ENCODE data around the gene KIF3C.
"Not testable (repeated sequence)": the region's sequence is repeated elsewhere in the genome, so short reads cannot be mapped to it uniquely, and the experiment has no call there.

KIF3C gene

GRCh38 chr2:26000561-26001082, 18.3 kb upstream of the KIF3C start:
- no peak overlapping the region for H3K4me3 ChIP-seq (ENCODE audit: low read depth, low read length)
- no peak for DNase-seq (ENCODE audit: low read depth)
- TF ChIP-seq MAX (IDR thresholded peaks at IDR 0.05; ENCODE audit: low read depth, low read length) (no peak), POLR2A (IDR thresholded peaks at IDR 0.05; ENCODE audit: extremely low read depth, insufficient read length) (no peak), MYC (IDR thresholded peaks at IDR 0.05; ENCODE audit: low read depth, low read length) (no peak), CTCF (IDR thresholded peaks at IDR 0.05; ENCODE audit: low read depth, low read length) (no peak)

- DNase-seq (ENCODE audit: low read depth); H3K4me3 ChIP-seq (ENCODE audit: low read depth, low read length): not testable (repeated sequence)
These were observed 17.1 kb upstream of the KIF3C start for GRCh38 chr2:25999406-25999805.

- DNase-seq (ENCODE audit: low read depth); H3K4me3 ChIP-seq (ENCODE audit: low read depth, low read length): not testable (repeated sequence)
These were observed 16.6 kb upstream of the KIF3C start for GRCh38 chr2:25998816-25999383.

GRCh38 chr2:25996844-25997243, 14.5 kb upstream of the KIF3C start:
- DNase-seq (ENCODE audit: low read depth) = no peak
- TF ChIP-seq POLR2A (IDR thresholded peaks at IDR 0.05; ENCODE audit: extremely low read depth, insufficient read length) (no peak), MAX (IDR thresholded peaks at IDR 0.05; ENCODE audit: low read depth, low read length) (no peak), MYC (IDR thresholded peaks at IDR 0.05; ENCODE audit: low read depth, low read length) (no peak), CTCF (IDR thresholded peaks at IDR 0.05; ENCODE audit: low read depth, low read length) (no peak)
- no peak overlapping the region for H3K4me3 ChIP-seq (ENCODE audit: low read depth, low read length)

GRCh38 chr2:25994509-25994908, 12.2 kb upstream of the KIF3C start:
- no peak for TF ChIP-seq MAX (IDR thresholded peaks at IDR 0.05; ENCODE audit: low read depth, low read length)
- TF ChIP-seq POLR2A (IDR thresholded peaks at IDR 0.05; ENCODE audit: extremely low read depth, insufficient read length) = no peak
- no peak for TF ChIP-seq CTCF (IDR thresholded peaks at IDR 0.05; ENCODE audit: low read depth, low read length)
- TF ChIP-seq MYC (IDR thresholded peaks at IDR 0.05; ENCODE audit: low read depth, low read length) = no peak
- no peak overlapping the region for H3K4me3 ChIP-seq (ENCODE audit: low read depth, low read length)
- no peak for DNase-seq (ENCODE audit: low read depth)

GRCh38 chr2:25993049-25993448, 10.8 kb upstream of the KIF3C start:
- TF ChIP-seq CTCF (IDR thresholded peaks at IDR 0.05; ENCODE audit: low read depth, low read length) = no peak
- no peak for TF ChIP-seq MYC (IDR thresholded peaks at IDR 0.05; ENCODE audit: low read depth, low read length)
- no peak for TF ChIP-seq POLR2A (IDR thresholded peaks at IDR 0.05; ENCODE audit: extremely low read depth, insufficient read length)
- no peak for TF ChIP-seq MAX (IDR thresholded peaks at IDR 0.05; ENCODE audit: low read depth, low read length)
- no peak overlapping the region for H3K4me3 ChIP-seq (ENCODE audit: low read depth, low read length)
- DNase-seq (ENCODE audit: low read depth) = no peak

- DNase-seq (ENCODE audit: low read depth) = no peak
- H3K4me3 ChIP-seq (ENCODE audit: low read depth, low read length) = no peak overlapping the region
- TF ChIP-seq MYC (IDR thresholded peaks at IDR 0.05; ENCODE audit: low read depth, low read length) (no peak), POLR2A (IDR thresholded peaks at IDR 0.05; ENCODE audit: extremely low read depth, insufficient read length) (no peak), MAX (IDR thresholded peaks at IDR 0.05; ENCODE audit: low read depth, low read length) (no peak), CTCF (IDR thresholded peaks at IDR 0.05; ENCODE audit: low read depth, low read length) (no peak)
These were observed 10.3 kb upstream of the KIF3C start for GRCh38 chr2:25992556-25992955.
